ENCODE measurements around the gene TPK1.
A peak's percentile ranks its signal among the peaks of the same experiment; 100 is the strongest.
"Not testable (repeated sequence)": the region's sequence is repeated elsewhere in the genome, so short reads cannot be mapped to it uniquely, and the experiment has no call there.

The TPK1 gene

DNA sequence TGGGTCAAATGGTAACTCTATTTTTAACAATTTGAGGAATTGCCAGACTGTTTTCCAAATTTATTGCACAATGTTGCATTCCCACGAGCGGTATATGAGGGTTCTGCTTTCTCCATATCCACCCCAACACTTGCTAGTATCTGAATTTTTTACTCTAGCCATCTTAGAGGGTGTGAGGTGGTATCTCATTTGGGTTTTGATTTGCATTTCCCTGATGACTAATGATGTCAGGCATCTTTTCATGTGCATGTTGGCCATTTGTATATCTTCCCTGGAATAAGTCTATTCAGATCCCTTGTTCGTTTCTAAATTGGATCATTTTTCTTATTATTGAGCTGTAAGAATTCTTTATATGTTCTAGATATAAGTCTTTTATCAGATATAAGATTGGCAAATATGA, 97.7 kb downstream of the TPK1 start:
- Mint-ChIP-seq H3K36me3 (peaks cover 8% of the 10 kb centered on the region), H3K27me3 (no peaks in the 10 kb centered on the region), H3K4me1 (peaks cover 10% of the 10 kb centered on the region), H3K9me3 (no peaks in the 10 kb centered on the region), H3K4me3 (no peak overlapping the region), H3K27ac (no peak overlapping the region)
- ATAC-seq (ENCODE audit: low read depth) (no peak), DNase-seq (ENCODE audit: low spot score in 2 of 2) (no peak)

DNA sequence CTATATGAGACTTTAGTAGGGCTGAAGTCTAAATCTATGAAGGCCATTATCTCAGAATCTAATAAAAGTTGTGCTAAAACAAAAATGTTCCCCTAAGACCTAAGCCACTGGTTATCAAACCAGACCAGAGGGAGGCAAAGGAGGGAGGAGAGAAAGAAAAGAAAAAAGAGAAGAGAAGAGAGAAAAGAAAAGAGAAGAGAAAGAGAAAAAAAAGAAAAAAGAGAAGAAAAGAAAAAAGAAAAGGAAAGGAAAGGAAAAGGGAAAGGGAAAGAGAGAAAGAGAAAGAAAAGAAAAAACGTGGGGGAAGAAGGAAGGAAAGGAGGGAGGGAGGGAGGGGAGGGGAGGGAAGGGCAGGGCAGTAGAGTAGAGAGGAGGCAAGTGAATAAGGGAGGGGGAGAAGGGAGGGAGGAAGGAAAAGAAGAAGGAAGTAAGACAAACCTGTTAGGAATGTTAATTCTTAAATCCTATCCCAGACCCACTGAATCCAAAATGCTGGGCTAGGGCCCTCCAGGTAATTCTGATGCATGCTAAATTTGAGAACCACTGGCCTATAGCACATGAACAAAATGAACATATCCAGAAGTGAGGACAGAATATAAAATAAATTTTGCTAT, 98.9 kb downstream of the TPK1 start:
- no peak overlapping the region for H3K4me3 Mint-ChIP-seq

DNA sequence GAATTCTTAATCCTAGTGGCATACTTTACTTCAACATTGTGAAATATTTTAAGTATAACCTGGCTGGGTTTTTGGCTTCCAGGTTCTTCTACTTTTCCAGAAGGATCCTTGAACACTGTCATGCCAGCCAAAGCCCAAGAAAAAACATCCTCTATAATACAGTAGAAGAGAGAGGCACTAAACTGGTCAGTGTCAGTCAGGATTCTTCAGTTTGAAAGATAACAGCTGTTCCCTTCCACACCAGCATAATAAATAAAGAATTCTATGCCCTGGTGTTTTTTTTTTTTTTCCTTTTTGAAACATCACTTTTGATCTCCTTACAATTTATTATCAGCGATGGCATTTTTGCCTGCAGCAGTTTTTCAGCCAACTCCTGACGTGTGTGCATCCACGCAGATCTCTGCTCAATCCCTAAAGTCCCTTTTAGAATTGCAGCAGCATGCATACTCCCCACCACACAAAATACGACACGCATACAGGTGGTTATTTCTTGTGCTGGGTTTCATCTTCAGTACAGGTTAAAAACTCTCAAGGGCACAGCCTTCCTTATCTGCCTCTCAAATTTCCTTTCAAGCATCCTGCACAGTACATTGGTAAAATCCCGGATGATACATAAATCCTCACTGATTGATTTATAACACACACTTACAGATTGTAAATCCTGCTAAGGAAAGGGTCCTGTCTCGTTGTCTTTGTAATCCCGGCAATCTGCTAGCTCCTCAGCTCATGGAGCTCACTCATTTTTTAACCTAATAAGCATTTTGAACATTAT, 100.2 kb downstream of the TPK1 start:
- Mint-ChIP-seq H3K36me3 (peaks cover 12% of the 10 kb centered on the region), H3K27me3 (no peaks in the 10 kb centered on the region), H3K4me3 (no peak overlapping the region), H3K4me1 (peaks cover 8% of the 10 kb centered on the region), H3K9me3 (no peaks in the 10 kb centered on the region), H3K27ac (peak overlapping the region; percentile 18)
- ATAC-seq (ENCODE audit: low read depth) (no peak), DNase-seq (ENCODE audit: low spot score in 2 of 2) (no peak)

More for the DNA sequence above, 98.9 kb downstream of the TPK1 start:
- no peaks in the 10 kb centered on the region for H3K27me3 Mint-ChIP-seq
- H3K4me1 Mint-ChIP-seq: peaks cover 10% of the 10 kb centered on the region
- ATAC-seq (ENCODE audit: low read depth): no peak
- H3K36me3 Mint-ChIP-seq: peaks cover 11% of the 10 kb centered on the region
- peak overlapping the region; percentile 26 for H3K27ac Mint-ChIP-seq
- DNase-seq (ENCODE audit: low spot score in 2 of 2): no peak
- H3K9me3 Mint-ChIP-seq: no peaks in the 10 kb centered on the region

DNA sequence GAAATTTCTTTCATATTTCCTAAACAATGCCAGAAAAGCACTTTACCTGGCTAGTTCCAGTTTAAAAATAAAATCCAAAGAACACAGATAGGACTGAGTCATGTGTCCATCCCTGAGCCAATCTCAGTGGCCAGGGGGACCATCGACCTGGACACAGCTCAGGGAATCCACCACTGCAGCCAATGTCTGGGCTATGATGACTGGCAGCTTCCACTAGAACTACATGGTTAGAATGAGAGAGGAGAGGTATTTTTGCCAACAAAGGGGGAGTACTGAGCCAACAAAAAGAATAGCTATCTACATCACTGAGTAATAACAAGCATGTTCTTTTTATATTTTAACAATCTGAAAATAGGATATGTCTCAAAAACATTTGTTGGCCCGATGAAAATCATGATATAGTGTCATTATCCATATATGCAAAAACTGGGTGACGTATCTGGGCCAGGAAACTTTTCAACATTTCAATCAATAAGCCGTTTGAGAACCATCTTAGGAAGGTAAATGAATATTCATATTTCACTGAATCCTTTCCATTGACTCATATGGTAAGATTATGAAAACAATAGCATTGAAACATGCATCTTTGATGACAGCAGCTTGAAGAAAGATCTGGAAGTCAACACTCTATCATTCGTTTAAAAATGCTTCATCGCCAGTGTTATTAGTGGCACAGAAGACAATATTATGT, 104.0 kb downstream of the TPK1 start:
- Mint-ChIP-seq H3K4me3 (no peak overlapping the region), H3K9me3 (no peaks in the 10 kb centered on the region), H3K27ac (no peak overlapping the region), H3K27me3 (no peaks in the 10 kb centered on the region), H3K4me1 (peaks cover 3% of the 10 kb centered on the region), H3K36me3 (peaks cover 15% of the 10 kb centered on the region)
- no peak for ATAC-seq (ENCODE audit: low read depth)
- DNase-seq (ENCODE audit: low spot score in 2 of 2): no peak

DNA sequence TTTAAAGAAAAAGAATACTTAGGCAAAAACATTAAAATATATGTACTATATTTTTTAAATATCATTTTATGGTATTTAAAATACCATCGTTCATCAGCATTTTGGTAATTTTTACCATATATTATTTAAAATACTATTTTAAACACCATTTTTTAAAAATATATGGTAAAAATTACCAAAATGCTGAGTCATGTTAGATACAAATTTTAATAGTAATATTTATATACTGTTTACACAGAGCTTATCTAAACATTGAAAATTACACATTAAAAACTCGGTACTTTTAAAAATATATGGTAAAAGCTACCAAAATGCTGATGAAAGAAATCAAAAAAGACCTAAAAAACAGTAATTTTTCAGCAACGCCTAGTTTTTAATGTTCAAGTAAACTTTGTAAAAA, 105.6 kb downstream of the TPK1 start:
- no peak for DNase-seq (ENCODE audit: low spot score in 2 of 2)
- Mint-ChIP-seq H3K27me3 (no peaks in the 10 kb centered on the region), H3K4me1 (peaks cover 5% of the 10 kb centered on the region), H3K27ac (no peak overlapping the region), H3K36me3 (peaks cover 11% of the 10 kb centered on the region), H3K4me3 (no peak overlapping the region), H3K9me3 (no peaks in the 10 kb centered on the region)
- no peak for ATAC-seq (ENCODE audit: low read depth)

DNA sequence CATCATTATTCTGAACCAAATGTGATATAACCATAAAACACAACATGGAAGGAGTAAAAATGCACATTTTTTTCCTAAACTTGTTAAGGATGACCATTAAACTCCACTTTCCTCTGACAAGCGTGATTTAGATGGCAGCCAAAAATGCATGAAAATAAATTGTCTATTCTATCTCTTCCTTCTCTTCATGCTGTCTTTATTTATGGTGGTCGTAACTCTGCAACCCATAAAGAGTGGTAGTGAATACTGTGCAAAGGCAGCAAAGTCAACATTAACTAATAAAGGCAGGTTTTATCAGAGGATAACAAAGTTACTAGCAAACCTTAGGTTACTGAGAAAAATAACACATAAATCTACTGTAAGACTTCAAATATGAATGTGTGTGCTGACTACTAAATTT, 106.6 kb downstream of the TPK1 start:
- ATAC-seq (ENCODE audit: low read depth) (no peak), DNase-seq (ENCODE audit: low spot score in 2 of 2) (no peak)
- peaks cover 11% of the 10 kb centered on the region for H3K36me3 Mint-ChIP-seq
- no peaks in the 10 kb centered on the region for H3K27me3 Mint-ChIP-seq
- no peak overlapping the region for H3K4me3 Mint-ChIP-seq
- peaks cover 5% of the 10 kb centered on the region for H3K4me1 Mint-ChIP-seq
- peak overlapping the region; percentile 38 for H3K27ac Mint-ChIP-seq
- H3K9me3 Mint-ChIP-seq: no peaks in the 10 kb centered on the region

DNA sequence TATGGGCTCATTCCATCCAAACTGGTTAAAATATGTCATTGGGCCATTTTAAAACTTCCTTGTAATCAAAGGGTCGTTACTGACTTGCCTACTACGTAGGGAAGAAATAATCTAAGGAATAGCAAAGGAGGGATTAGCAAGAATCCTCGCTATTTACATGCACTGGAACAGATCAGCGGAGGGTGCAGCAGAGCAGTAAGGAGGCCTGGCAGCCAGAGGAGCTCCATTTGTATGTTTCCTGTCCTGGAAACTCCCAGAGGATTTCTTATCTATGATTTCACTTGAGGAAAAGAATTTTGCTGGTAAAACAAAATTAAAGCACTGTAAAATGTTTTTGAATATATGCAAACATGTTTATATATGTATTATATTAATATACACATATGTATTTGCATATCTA, 107.3 kb downstream of the TPK1 start:
- H3K27ac Mint-ChIP-seq: peak overlapping the region; percentile 38
- no peak overlapping the region for H3K4me3 Mint-ChIP-seq
- DNase-seq (ENCODE audit: low spot score in 2 of 2): no peak
- H3K9me3 Mint-ChIP-seq: no peaks in the 10 kb centered on the region
- peaks cover 11% of the 10 kb centered on the region for H3K36me3 Mint-ChIP-seq
- H3K27me3 Mint-ChIP-seq: no peaks in the 10 kb centered on the region
- no peak for ATAC-seq (ENCODE audit: low read depth)
- H3K4me1 Mint-ChIP-seq: peaks cover 5% of the 10 kb centered on the region

DNA sequence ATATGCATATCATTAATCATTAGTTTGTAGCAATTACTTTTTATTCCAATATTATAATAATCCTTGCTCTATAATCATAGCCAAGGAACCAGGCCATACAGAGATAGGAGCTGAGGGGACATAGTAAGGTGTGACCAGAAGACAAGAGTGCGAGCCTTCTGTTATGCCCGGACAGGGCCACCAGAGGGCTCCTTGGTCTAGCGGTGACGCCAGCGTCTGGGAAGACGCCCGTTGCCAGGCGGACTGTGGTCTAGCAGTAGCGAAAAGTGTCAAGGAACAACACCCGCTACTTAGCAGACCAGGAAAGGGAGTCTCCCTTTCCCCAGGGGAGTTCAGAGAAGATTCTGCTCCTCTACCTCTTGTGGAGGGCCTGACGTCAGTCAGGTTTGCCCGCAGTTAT, 109.0 kb downstream of the TPK1 start:
- H3K4me3 Mint-ChIP-seq; H3K4me1 Mint-ChIP-seq; DNase-seq (ENCODE audit: low spot score in 2 of 2); H3K27ac Mint-ChIP-seq; H3K9me3 Mint-ChIP-seq; H3K27me3 Mint-ChIP-seq; ATAC-seq (ENCODE audit: low read depth): not testable (repeated sequence)
- H3K36me3 Mint-ChIP-seq: peaks cover 17% of the 10 kb centered on the region

DNA sequence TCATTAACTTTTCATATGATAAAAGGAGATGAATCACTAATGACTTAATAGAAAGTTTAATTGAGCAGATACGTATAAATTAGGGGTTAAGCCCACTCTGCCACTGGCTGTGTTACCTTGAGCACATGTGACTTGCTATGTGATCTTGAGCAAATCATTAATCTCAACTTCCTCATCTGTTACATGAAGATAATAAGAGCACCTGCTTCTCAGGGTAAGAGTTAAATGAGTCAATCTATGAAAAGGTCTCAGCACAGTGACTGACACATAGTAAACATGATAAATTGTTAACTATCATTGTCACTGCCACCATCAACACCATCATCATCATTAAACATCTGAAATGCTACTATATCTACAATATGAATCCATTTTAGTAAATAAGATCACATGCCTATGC, 110.8 kb downstream of the TPK1 start:
- Mint-ChIP-seq H3K27ac (no peak overlapping the region), H3K9me3 (no peaks in the 10 kb centered on the region), H3K4me3 (no peak overlapping the region), H3K27me3 (no peaks in the 10 kb centered on the region), H3K4me1 (peaks cover 5% of the 10 kb centered on the region), H3K36me3 (peaks cover 17% of the 10 kb centered on the region)
- DNase-seq (ENCODE audit: low spot score in 2 of 2) (no peak), ATAC-seq (ENCODE audit: low read depth) (no peak)

DNA sequence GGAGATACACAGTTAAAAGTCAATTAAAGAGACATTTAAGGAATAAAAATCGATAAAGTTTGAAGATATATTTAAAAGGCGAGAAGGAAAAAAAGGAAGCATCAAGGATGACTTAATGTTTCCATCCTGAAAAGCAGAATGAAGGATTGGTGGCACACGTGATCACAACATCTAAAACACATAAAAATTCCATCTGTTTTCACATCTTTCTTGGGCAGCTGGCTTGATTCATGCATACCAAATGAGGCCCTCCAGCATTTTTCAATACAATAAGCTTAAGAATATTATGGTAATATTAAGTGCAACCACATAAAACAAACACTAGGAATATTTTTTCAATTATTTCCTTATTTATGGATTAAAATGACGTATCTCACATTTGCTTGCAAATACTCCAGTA, 112.6 kb downstream of the TPK1 start:
- no peaks in the 10 kb centered on the region for H3K27me3 Mint-ChIP-seq
- no peak overlapping the region for H3K4me3 Mint-ChIP-seq
- DNase-seq (ENCODE audit: low spot score in 2 of 2): no peak
- no peak for ATAC-seq (ENCODE audit: low read depth)
- peaks cover 3% of the 10 kb centered on the region for H3K9me3 Mint-ChIP-seq
- H3K27ac Mint-ChIP-seq: no peak overlapping the region
- peaks cover 5% of the 10 kb centered on the region for H3K4me1 Mint-ChIP-seq
- peaks cover 23% of the 10 kb centered on the region for H3K36me3 Mint-ChIP-seq

DNA sequence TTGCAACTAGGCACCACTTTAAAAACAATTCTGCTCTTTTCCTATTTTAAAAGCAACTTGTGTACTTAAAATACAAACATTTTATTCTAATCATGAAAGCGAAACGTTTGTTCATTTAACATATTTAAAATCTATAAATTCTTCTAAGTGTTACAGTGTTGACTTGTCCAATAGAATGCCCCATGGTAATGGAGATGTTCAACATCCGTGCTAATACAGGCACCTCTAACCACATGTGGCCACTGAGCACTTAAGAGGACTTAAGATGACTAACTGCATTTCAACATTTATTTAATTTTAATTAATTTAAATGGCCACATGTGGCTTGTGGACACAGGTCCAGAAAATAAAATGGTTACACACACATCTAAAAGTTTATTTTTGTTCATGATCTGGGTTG, 115.1 kb downstream of the TPK1 start:
- Mint-ChIP-seq H3K27me3 (no peaks in the 10 kb centered on the region), H3K4me3 (no peak overlapping the region), H3K4me1 (peaks cover 1% of the 10 kb centered on the region), H3K36me3 (peaks cover 23% of the 10 kb centered on the region), H3K27ac (no peak overlapping the region), H3K9me3 (peaks cover 4% of the 10 kb centered on the region)
- DNase-seq (ENCODE audit: low spot score in 2 of 2) (no peak), ATAC-seq (ENCODE audit: low read depth) (no peak)

DNA sequence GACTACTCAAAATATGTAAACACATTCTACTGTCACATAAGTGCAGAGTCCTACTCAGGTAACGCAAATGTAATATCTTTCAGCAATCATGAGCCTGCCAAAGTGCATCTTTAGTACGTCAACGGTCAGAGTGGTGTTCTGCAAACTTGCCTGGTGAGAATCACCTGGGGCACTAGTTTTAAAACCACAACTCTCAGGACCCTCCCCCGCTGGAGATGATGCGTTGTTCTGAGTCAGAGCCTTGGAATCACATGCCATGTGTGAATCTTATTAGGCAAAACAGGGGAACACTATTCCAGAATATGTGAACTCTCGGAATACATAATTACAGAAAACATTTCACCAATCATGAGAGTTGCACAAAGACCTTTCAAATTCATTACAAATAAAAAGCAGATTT, 115.7 kb downstream of the TPK1 start:
- Mint-ChIP-seq H3K27ac (no peak overlapping the region), H3K27me3 (no peaks in the 10 kb centered on the region), H3K36me3 (peaks cover 23% of the 10 kb centered on the region), H3K4me1 (peaks cover 2% of the 10 kb centered on the region), H3K4me3 (no peak overlapping the region), H3K9me3 (peaks cover 4% of the 10 kb centered on the region)
- DNase-seq (ENCODE audit: low spot score in 2 of 2): no peak
- ATAC-seq (ENCODE audit: low read depth): no peak

DNA sequence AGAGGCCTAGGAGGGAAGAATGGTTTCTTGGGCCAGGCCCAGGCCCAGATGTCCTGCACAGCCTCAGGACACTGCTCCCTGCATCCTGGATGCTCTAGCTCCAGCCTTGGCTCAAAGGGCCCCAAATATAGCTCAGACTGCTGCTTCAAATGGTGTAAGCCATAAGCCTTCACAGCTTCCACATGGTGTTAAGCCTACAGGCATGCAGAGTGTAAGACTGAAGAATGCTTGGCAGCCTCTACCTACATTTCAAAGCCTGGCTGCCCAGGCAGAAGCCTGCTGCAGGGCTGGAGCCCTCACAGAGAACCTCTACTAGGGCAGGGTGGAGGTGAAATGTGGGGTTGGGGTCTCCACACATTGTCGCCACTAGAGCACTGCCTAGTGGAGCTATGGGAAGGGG, 118.1 kb downstream of the TPK1 start:
- DNase-seq (ENCODE audit: low spot score in 2 of 2): no peak
- H3K36me3 Mint-ChIP-seq: peaks cover 21% of the 10 kb centered on the region
- H3K27ac Mint-ChIP-seq: no peak overlapping the region
- H3K4me3 Mint-ChIP-seq: no peak overlapping the region
- peaks cover 5% of the 10 kb centered on the region for H3K4me1 Mint-ChIP-seq
- no peak for ATAC-seq (ENCODE audit: low read depth)
- peaks cover 4% of the 10 kb centered on the region for H3K9me3 Mint-ChIP-seq
- no peaks in the 10 kb centered on the region for H3K27me3 Mint-ChIP-seq

DNA sequence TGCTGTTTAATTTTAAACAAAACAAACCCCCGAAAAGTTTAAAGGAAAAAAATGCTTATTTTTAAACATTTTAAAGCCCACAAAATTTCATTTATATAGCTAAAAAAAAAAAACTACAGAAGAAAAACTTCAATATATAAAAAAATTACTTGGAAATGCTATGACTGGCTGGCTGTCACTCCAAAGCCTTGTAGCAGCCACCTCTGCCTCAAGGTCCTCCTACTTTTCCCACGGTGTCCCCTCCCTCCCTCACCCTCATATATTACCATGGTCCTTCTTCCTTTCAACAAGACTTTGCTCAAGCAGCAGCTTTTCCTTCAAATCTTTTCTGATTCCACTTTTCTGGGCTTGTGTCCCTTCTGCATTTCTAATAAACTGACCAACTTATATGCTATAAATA, 122.0 kb downstream of the TPK1 start:
- H3K36me3 Mint-ChIP-seq: peaks cover 12% of the 10 kb centered on the region
- H3K27me3 Mint-ChIP-seq: no peaks in the 10 kb centered on the region
- no peak overlapping the region for H3K4me3 Mint-ChIP-seq
- no peak for ATAC-seq (ENCODE audit: low read depth)
- no peak overlapping the region for H3K27ac Mint-ChIP-seq
- peaks cover 10% of the 10 kb centered on the region for H3K4me1 Mint-ChIP-seq
- DNase-seq (ENCODE audit: low spot score in 2 of 2): no peak
- H3K9me3 Mint-ChIP-seq: peaks cover 4% of the 10 kb centered on the region
